NCI-H146 treated with DMSO at 0.1 percent for 48 hours (cell line): ENCODE results near the gene FANK1.

ENCODE experiments used
- DNase-seq: peaks from one replicate; lab custom pipeline; 2025; ENCODE audit not compliant: unreplicated experiment; lab: John Stamatoyannopoulos, UW

Gene FANK1

GRCh38 chr10:125896088-125896934 lies at the start of gene FANK1:
Gene FANK1, plus strand, starts transcription at chr10:125896564. Its CDS starts 79 bp downstream, at chr10:125896643.
- peak; percentile 38 for DNase-seq

GRCh38 chr10:125846894-125847293 lies 49.5 kb upstream of the FANK1 start:
- DNase-seq = no peak

GRCh38 chr10:125848371-125848770 lies 48.0 kb upstream of the FANK1 start:
- no peak for DNase-seq

- no peak for DNase-seq
These were observed 47.5 kb upstream of the FANK1 start for GRCh38 chr10:125848857-125849256.

- no peak for DNase-seq
These were observed 46.9 kb upstream of the FANK1 start for GRCh38 chr10:125849448-125849847.

- no peak for DNase-seq
These were observed 45.3 kb upstream of the FANK1 start for GRCh38 chr10:125850766-125851731.

GRCh38 chr10:125852487-125852886 lies 43.9 kb upstream of the FANK1 start:
- DNase-seq = no peak

GRCh38 chr10:125857185-125857760 lies 39.1 kb upstream of the FANK1 start:
- no peak for DNase-seq

- peak; percentile 81 for DNase-seq
These were observed 37.1 kb upstream of the FANK1 start for GRCh38 chr10:125859128-125859817.

- no peak for DNase-seq
These were observed 31.2 kb upstream of the FANK1 start for GRCh38 chr10:125865120-125865519.

GRCh38 chr10:125866421-125867029 lies 29.8 kb upstream of the FANK1 start:
- DNase-seq = no peak

GRCh38 chr10:125868372-125868975 lies 27.9 kb upstream of the FANK1 start:
- DNase-seq = peak; percentile 18

GRCh38 chr10:125871338-125871737 lies 25.0 kb upstream of the FANK1 start:
- no peak for DNase-seq

- DNase-seq = no peak
These were observed 17.2 kb upstream of the FANK1 start for GRCh38 chr10:125878957-125879835.

- DNase-seq = no peak
These were observed 15.6 kb upstream of the FANK1 start for GRCh38 chr10:125880719-125881118.

- DNase-seq = no peak
These were observed 15.2 kb upstream of the FANK1 start, which contains the start of gene DHX32 for GRCh38 chr10:125881192-125881591. Gene DHX32, minus strand, starts transcription at chr10:125881292. Its CDS starts 468 bp downstream, at chr10:125880824.

- no peak for DNase-seq
These were observed 13.8 kb upstream of the FANK1 start for GRCh38 chr10:125882596-125882995.

- no peak for DNase-seq
These were observed 13.2 kb upstream of the FANK1 start for GRCh38 chr10:125883211-125883610.
